Prostate gland (tissue), 2 donors: ENCODE measurements around the gene MSANTD2. TPM values are rescaled to one million over a fixed set of nuclear protein-coding genes. Genes with fewer than 3 reads are reported as not detected.

Experiments
- DNase-seq: peaks from one replicate; pipeline ENCODE4 v3.0.0-alpha.2; 2019; ENCODE audit warnings: low spot score
- H3K27ac ChIP-seq, 2 donors: fragments of 200-600 bp; sonication (generic); 2 replicates each; pipeline ENCODE4 v1.5.1; 2017 to 2019
- H3K27me3 ChIP-seq: fragments of 200-600 bp; sonication (generic); replicated peaks from 2 replicates; pipeline ENCODE4 v1.5.1; 2019; ENCODE audit not compliant: insufficient read depth
- H3K36me3 ChIP-seq, 2 donors: fragments of 200-600 bp; sonication (generic); 1 replicate in 1 of 2; 2 replicates in 1 of 2; pipeline versions ENCODE4 v1.5.1 to v1.8.1; 2017 to 2019
- H3K4me1 ChIP-seq: fragments of 200-600 bp; sonication (generic); replicated peaks from 2 replicates; pipeline ENCODE4 v1.5.1; 2019
- H3K4me3 ChIP-seq, 2 donors: fragments of 200-600 bp; sonication (generic); 2 replicates each; pipeline ENCODE4 v1.5.1; 2017 to 2019
- H3K9me3 ChIP-seq: fragments of 200-600 bp; sonication (generic); 2 replicates; pipeline ENCODE4 v1.5.1; 2017
- CTCF ChIP-seq, 4 experiments: fragments of 200-600 bp in 2 of 4; fragments of 450-650 bp in 2 of 4; sonication (generic) in 2 of 4; IDR thresholded peaks; 1 replicate in 3 of 4; 2 replicates in 1 of 4; pipeline ENCODE4 v1.5.1; 2016 to 2019; ENCODE audit warnings: antibody characterized with exemption in 4 of 4, mild to moderate bottlenecking in 2 of 4, moderate library complexity in 2 of 4
- POLR2A ChIP-seq: fragments of 450-650 bp; IDR thresholded peaks from one replicate; pipeline ENCODE4 v1.6.1; 2016; ENCODE audit warnings: antibody characterized with exemption, mild to moderate bottlenecking
- POLR2AphosphoS5 ChIP-seq: sonication (generic); formaldehyde crosslinking; IDR thresholded peaks from one replicate; pipeline ENCODE4 v1.6.1; 2017; ENCODE audit warnings: antibody characterized with exemption
- WGBS: methylation state at CpG from one replicate; pipeline ENCODE4 v1.1.5; 2018; 5-methylcytosine and 5-hydroxymethylcytosine counted together
- intact Hi-C: fragments of 100-400 bp; cut with DNase I; formaldehyde crosslinking; loops from one replicate; pipeline ENCODE4 v1.14.2; 2022
- total RNA-seq, 2 donors: library from RNA; depleted of rRNA; stranded (reverse); fragments of >200 nt; gene quantifications; one replicate each; pipeline ENCODE4 v1.1.0, GENCODE V29; 2016

MSANTD2 gene
- total RNA-seq, 2 donors from 2014 or later = 12.3 to 22.9 TPM

GRCh38 chr11:124801636-124802312 is 1.6 kb upstream of the MSANTD2 start:
- H3K4me3 ChIP-seq = no peak overlapping the region
- H3K9me3 ChIP-seq = no peaks in the 10 kb centered on the region
- H3K4me1 ChIP-seq = no peaks in the 10 kb centered on the region
- no peak overlapping the region for H3K27ac ChIP-seq
- TF ChIP-seq POLR2AphosphoS5 (no peak), POLR2A (no peak), CTCF (IDR thresholded peaks at IDR 0.05) (no peak)
- intact Hi-C loops = no loop called here
- no peaks in the 10 kb centered on the region for H3K36me3 ChIP-seq
- H3K27me3 ChIP-seq = no peaks in the 10 kb centered on the region
- WGBS = 81% methylated on average over 8 of the region's 8 CpGs
- DNase-seq = no peak

GRCh38 chr11:124801014-124801413 is 808 bp upstream of the MSANTD2 start:
- peak overlapping the region; percentile 88 to 97 for H3K4me3 ChIP-seq
- H3K9me3 ChIP-seq = no peaks in the 10 kb centered on the region
- WGBS = 5% methylated on average over 8 of the region's 8 CpGs
- H3K36me3 ChIP-seq = no peaks in the 10 kb centered on the region
- DNase-seq = no peak
- TF ChIP-seq POLR2AphosphoS5 = no peak
- no peak for TF ChIP-seq POLR2A
- no peak for TF ChIP-seq CTCF (IDR thresholded peaks at IDR 0.05)
- intact Hi-C loops = no loop called here
- H3K4me1 ChIP-seq = no peaks in the 10 kb centered on the region
- H3K27ac ChIP-seq = peak overlapping the region; percentile 98
- no peaks in the 10 kb centered on the region for H3K27me3 ChIP-seq

- TF ChIP-seq CTCF (IDR thresholded peaks at IDR 0.05) = no peak
- TF ChIP-seq POLR2A = no peak
- no peak for TF ChIP-seq POLR2AphosphoS5
- Histone ChIP-seq H3K9me3 (no peaks in the 10 kb centered on the region), H3K4me3 (peak overlapping the region; percentile 88 to 97), H3K27ac (peak overlapping the region; percentile 98), H3K4me1 (no peaks in the 10 kb centered on the region), H3K36me3 (no peaks in the 10 kb centered on the region), H3K27me3 (no peaks in the 10 kb centered on the region)
- peak; percentile 9 for DNase-seq
- intact Hi-C loops = no loop called here
- under 1% methylated on average over 49 of the region's 83 CpGs for WGBS
Measured at GRCh38 chr11:124799348-124800225, 619 bp downstream of the MSANTD2 start.

GRCh38 chr11:124798991-124799347 is 1.2 kb downstream of the MSANTD2 start:
- no peak for DNase-seq
- H3K4me1 ChIP-seq = no peaks in the 10 kb centered on the region
- TF ChIP-seq CTCF (IDR thresholded peaks at IDR 0.05) (no peak), POLR2A (no peak), POLR2AphosphoS5 (no peak)
- H3K9me3 ChIP-seq = no peaks in the 10 kb centered on the region
- H3K27me3 ChIP-seq = no peaks in the 10 kb centered on the region
- peak overlapping the region; percentile 88 to 97 for H3K4me3 ChIP-seq
- 4% methylated on average over 8 of the region's 8 CpGs for WGBS
- intact Hi-C loops = no loop called here
- peak overlapping the region; percentile 98 for H3K27ac ChIP-seq
- H3K36me3 ChIP-seq = no peaks in the 10 kb centered on the region
